Heart left ventricle (tissue), 16 donors: ENCODE data around the gene NPM1. TPM values are rescaled to one million over a fixed set of nuclear protein-coding genes. Genes with fewer than 3 reads are reported as not detected.
A peak's percentile ranks its signal among the peaks of the same experiment; 100 is the strongest.

Experiments
- ATAC-seq, 4 donors: fragments of 200-7000 bp; cut with Tn5 transposase; one replicate each; pipeline ENCODE4 v1.9.1; 2020 to 2022; ENCODE audit warnings: moderate library complexity in 4 of 4, mild to moderate bottlenecking in 3 of 4, moderate number of reproducible peaks in 1 of 4
- DNase-seq, 5 donors: peaks; one replicate each; pipeline ENCODE4 v3.0.0-alpha.2; 2020
- H3K27ac ChIP-seq, 12 donors: fragments of 200-600 bp; sonication (generic) in 4 of 12; one replicate each; pipeline versions ENCODE4 v1.5.0 to v1.8.0; 2016 to 2022; ENCODE audit warnings: mild to moderate bottlenecking in 2 of 12
- H3K27me3 ChIP-seq, 9 donors: fragments of 200-600 bp; sonication (generic) in 2 of 9; one replicate each; pipeline versions ENCODE4 v1.5.1 to v1.8.0; 2016 to 2022; ENCODE audit warnings: mild to moderate bottlenecking in 3 of 9
- H3K36me3 ChIP-seq, 9 donors: fragments of 200-600 bp; sonication (generic) in 2 of 9; one replicate each; pipeline versions ENCODE4 v1.5.0 to v1.8.0; 2018 to 2022; ENCODE audit warnings: mild to moderate bottlenecking in 2 of 9
- H3K4me1 ChIP-seq, 12 donors: fragments of 200-600 bp; sonication (generic) in 4 of 12; one replicate each; pipeline versions ENCODE4 v1.5.0 to v1.8.0; 2016 to 2022; ENCODE audit warnings: mild to moderate bottlenecking in 3 of 12
- H3K4me3 ChIP-seq, 12 donors: fragments of 200-600 bp; sonication (generic) in 4 of 12; one replicate each; pipeline versions ENCODE4 v1.5.0 to v1.8.0; 2017 to 2022; ENCODE audit warnings: mild to moderate bottlenecking in 9 of 12, moderate library complexity in 4 of 12
- H3K9me3 ChIP-seq, 12 donors: fragments of 200-600 bp; sonication (generic) in 4 of 12; one replicate each; pipeline versions ENCODE4 v1.5.0 to v1.8.0; 2016 to 2022; ENCODE audit warnings: mild to moderate bottlenecking in 1 of 12
- CTCF ChIP-seq, 12 donors: fragments of 200-600 bp; sonication (generic) in 4 of 12; IDR thresholded peaks; one replicate each; pipeline versions ENCODE4 v1.5.0 to v1.8.0; 2018 to 2022; ENCODE audit warnings: antibody characterized with exemption in 12 of 12, mild to moderate bottlenecking in 5 of 12
- POLR2A ChIP-seq, 2 donors: fragments of 450-650 bp; IDR thresholded peaks; one replicate each; pipeline ENCODE4 v1.6.1; 2017; ENCODE audit warnings: antibody characterized with exemption in 2 of 2, mild to moderate bottlenecking in 2 of 2, moderate library complexity in 2 of 2
- WGBS, 4 donors: extraction: QIAGEN DNeasy Blood & Tissue Kit in 2 of 4; methylation state at CpG; one replicate each; pipeline versions ENCODE4 v1.1.5 to v1.1.7; 2013 to 2018; 5-methylcytosine and 5-hydroxymethylcytosine counted together
- intact Hi-C, 10 donors: fragments of 100-400 bp; cut with DNase I; formaldehyde crosslinking; loops; one replicate each; pipeline versions ENCODE4 v1.11.1 to v1.14.2; 2022
- polyA plus RNA-seq, 2 donors: library from polyadenylated mRNA; stranded (reverse); fragments of 200-250 nt; gene quantifications; one replicate each; pipeline ENCODE4 v1.2.3, GENCODE V29; 2013
- total RNA-seq, 9 donors: library from RNA; depleted of rRNA in 2 of 9; stranded (reverse); fragments of >200 nt in 2 of 9; fragmentation: NEBNext Ultra II Directional in 3 of 9; extraction: Animal tissue kit (Norgen Biotek cat#: 25700) in 3 of 9; gene quantifications; one replicate each; pipeline versions ENCODE4 v1.1.0 to v1.2.4, GENCODE V29; 2016 to 2023
- donor health status: ischemic (EF 13 %, LVEDD 7.1; RV severe dilation, severe dysfunction).
- donor health status: healthy with polysubstance abuse.
- donor health status: DM: no; HTN: yes; CAD: no.
- donor health status: DM: no; HTN: no; CAD: no.
- donor health status: ischemic (EF 25% LVEDD 6.9; RV normal size, moderate dysfunction).
- donor health status: ischemic (EF 25% LVEDD 5.7; RV mildly dilated, moderate dysfunction).
- donor health status: healthy.
- donor health status: DM: yes; HTN: yes; CAD: no.
- donor health status: ischemic (EF 35%, LVEDD 5.7; RV mildly dilated, moderate dysfunction).
- donor health status: nonischemic (EF 11% LVEDD 7.7; RV severe dilation, severe dysfunction).
- donor health status: DM: yes; HTN: yes; CAD: no.
- donor health status: PGD.
- donor health status: ischemic (EF 29% LVEDD 5.4; RV normal size, mild dysfunction).
- donor health status: nonischemic (EF 23%, LVEDD 6.1; RV moderate dilation, normal function).

NPM1 gene
- total and polyA plus RNA-seq, 11 donors = 240 to 1,458 (median 442) TPM

- WGBS, 4 donors = 50 to 52% (median 51%) methylated on average over 17 of the region's 17 CpGs
- intact Hi-C loops = loop anchor here in 3 of 10 donors (5.0 to 10.0 kb wide), 3 partner anchors 705 to 908 kb away; no protein-coding TSS in a partner anchor
- Histone ChIP-seq H3K27ac (no peak overlapping the region), H3K9me3 (no peaks in the 10 kb centered on the region), H3K27me3 (peaks cover 0 to 25% (median 8%) of the 10 kb centered on the region in 9 donors), H3K36me3 (no peaks in the 10 kb centered on the region), H3K4me3 (no peak overlapping the region), H3K4me1 (no peaks in the 10 kb centered on the region)
- TF ChIP-seq POLR2A (IDR thresholded peaks at IDR 0.05) (no peak), CTCF (IDR thresholded peaks at IDR 0.05) (peak; percentile 38 to 72 (median 48))
- peak in 2 of 5 donors; percentile 14 to 31 for DNase-seq
- peak in 3 of 4 donors; percentile 61 to 70 (median 63) for ATAC-seq
These were observed 45.1 kb upstream of the NPM1 start for GRCh38 chr5:171342362-171343111.

DNA sequence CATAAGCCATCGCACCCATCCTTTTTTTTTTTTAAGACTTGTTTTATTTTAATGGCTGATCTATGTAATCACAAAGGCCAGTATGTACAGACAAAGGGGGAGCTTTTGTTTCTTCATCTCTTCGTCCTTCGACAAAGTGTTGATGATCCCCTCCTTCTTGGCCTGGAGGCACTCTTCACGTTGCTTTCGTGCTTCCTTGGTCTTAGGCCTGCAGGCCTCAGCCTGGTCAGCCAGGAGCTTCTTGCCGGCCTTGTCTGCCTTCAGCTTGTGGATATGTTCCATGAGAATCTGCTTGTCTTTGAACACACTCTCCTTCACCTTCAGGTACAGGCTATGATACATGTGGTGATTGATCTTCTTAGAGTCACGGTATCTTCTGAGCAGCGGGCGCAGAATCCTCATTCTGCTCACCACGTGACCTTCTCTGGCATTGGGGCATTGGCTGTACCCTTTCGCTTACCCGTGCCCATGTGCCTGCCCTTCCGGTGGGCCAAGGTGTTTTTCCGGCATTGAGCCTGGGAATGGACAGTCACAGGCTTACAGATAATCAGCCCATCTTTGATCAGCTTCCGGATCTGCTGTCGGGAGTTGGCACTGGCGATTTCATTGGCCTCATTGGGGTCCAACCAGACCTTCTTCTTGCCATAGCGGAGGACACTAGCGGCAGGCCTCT is 42.6 kb upstream of the NPM1 start:
- Histone ChIP-seq H3K4me1 (no peaks in the 10 kb centered on the region), H3K27me3 (peaks cover 0 to 15% (median 4%) of the 10 kb centered on the region in 9 donors), H3K27ac (no peak overlapping the region), H3K9me3 (no peaks in the 10 kb centered on the region), H3K4me3 (no peak overlapping the region), H3K36me3 (no peaks in the 10 kb centered on the region)
- no peak for TF ChIP-seq CTCF (IDR thresholded peaks at IDR 0.05)
- TF ChIP-seq POLR2A (IDR thresholded peaks at IDR 0.05) = no peak
- 92 to 94% (median 94%) methylated on average over 19 of the region's 19 CpGs for WGBS, 4 donors
- ATAC-seq (no peak), DNase-seq (no peak)
- intact Hi-C loops = loop anchor here in 3 of 10 donors (5.0 to 10.0 kb wide), 3 partner anchors 708 to 910 kb away; no protein-coding TSS in a partner anchor

GRCh38 chr5:171351536-171352073 is 36.0 kb upstream of the NPM1 start:
- WGBS, 4 donors = 73 to 85% (median 80%) methylated on average over 7 of the region's 7 CpGs
- DNase-seq (no peak), ATAC-seq (no peak)
- no peak overlapping the region for H3K4me3 ChIP-seq
- H3K4me1 ChIP-seq = no peaks in the 10 kb centered on the region
- no peak overlapping the region for H3K27ac ChIP-seq
- no peaks in the 10 kb centered on the region for H3K9me3 ChIP-seq
- no peak for TF ChIP-seq CTCF (IDR thresholded peaks at IDR 0.05)
- TF ChIP-seq POLR2A (IDR thresholded peaks at IDR 0.05) = no peak
- H3K36me3 ChIP-seq = no peaks in the 10 kb centered on the region
- H3K27me3 ChIP-seq = no peaks in the 10 kb centered on the region
- intact Hi-C loops = no loop called here

- WGBS, 4 donors = 86 to 97% (median 93%) methylated on average over 5 of the region's 5 CpGs
- intact Hi-C loops = no loop called here
- Histone ChIP-seq H3K4me1 (no peaks in the 10 kb centered on the region), H3K27me3 (no peaks in the 10 kb centered on the region), H3K27ac (no peak overlapping the region), H3K4me3 (no peak overlapping the region), H3K36me3 (no peaks in the 10 kb centered on the region), H3K9me3 (no peaks in the 10 kb centered on the region)
- no peak for ATAC-seq
- no peak for DNase-seq
- no peak for TF ChIP-seq CTCF (IDR thresholded peaks at IDR 0.05)
- no peak for TF ChIP-seq POLR2A (IDR thresholded peaks at IDR 0.05)
These were observed 32.3 kb upstream of the NPM1 start for GRCh38 chr5:171355302-171355724.
